OCI-LY1 (cell line): ENCODE data around the gene MT1A.
"Not testable (repeated sequence)": the region's sequence is repeated elsewhere in the genome, so short reads cannot be mapped to it uniquely, and the experiment has no call there.

Source experiments
- H2AFZ ChIP-seq: fragments of 200-600 bp; sonication (generic), shearing (Covaris generic); 2 replicates; pipeline ENCODE4 v1.6.0; 2014; ENCODE audit warnings: antibody characterized with exemption, mild to moderate bottlenecking, low read length
- H3F3A ChIP-seq: fragments of 200-600 bp; sonication (generic), shearing (Covaris generic); 2 replicates; pipeline ENCODE4 v1.6.0; 2014; ENCODE audit warnings: mild to moderate bottlenecking, antibody characterized with exemption, low read length, moderate library complexity; ENCODE audit not compliant: insufficient read depth
- H3K27ac ChIP-seq: fragments of 200-600 bp; sonication (generic); 2 replicates; pipeline ENCODE4 v1.5.1; 2014; ENCODE audit warnings: low read length, mixed run types, mild to moderate bottlenecking, low read depth; ENCODE audit not compliant: poor library complexity, severe bottlenecking
- H3K27me3 ChIP-seq: fragments of 200-600 bp; sonication (generic); 2 replicates; pipeline ENCODE4 v1.6.0; 2014; ENCODE audit warnings: antibody characterized with exemption, mild to moderate bottlenecking, low read length, moderate library complexity; ENCODE audit not compliant: insufficient read depth
- H3K36me3 ChIP-seq: fragments of 200-600 bp; sonication (generic); 2 replicates; pipeline ENCODE4 v1.6.1; 2014; ENCODE audit warnings: mild to moderate bottlenecking, antibody characterized with exemption, low read length, moderate library complexity, mixed read lengths; ENCODE audit not compliant: insufficient read depth
- H3K4me1 ChIP-seq: fragments of 200-600 bp; sonication (generic); 2 replicates; pipeline ENCODE4 v1.5.1; 2014; ENCODE audit warnings: mild to moderate bottlenecking, low read length, moderate library complexity; ENCODE audit not compliant: insufficient read depth, severe bottlenecking
- H3K4me2 ChIP-seq: fragments of 200-600 bp; sonication (generic), shearing (Covaris generic); 2 replicates; pipeline ENCODE4 v1.6.1; 2014; ENCODE audit warnings: low read length
- H3K4me3 ChIP-seq: fragments of 200-600 bp; sonication (generic); 2 replicates; pipeline ENCODE4 v1.5.1; 2014; ENCODE audit warnings: low read length, low read depth, mild to moderate bottlenecking, mixed read lengths; ENCODE audit not compliant: poor library complexity, severe bottlenecking
- H3K79me2 ChIP-seq: fragments of 200-600 bp; shearing (Covaris generic); 2 replicates; pipeline ENCODE4 v1.6.1; 2016; ENCODE audit warnings: mixed run types, low read length, mixed read lengths; ENCODE audit not compliant: insufficient read depth
- H3K9ac ChIP-seq: fragments of 200-600 bp; sonication (generic), shearing (Covaris generic); 2 replicates; pipeline ENCODE4 v1.6.1; 2014; ENCODE audit warnings: mild to moderate bottlenecking, low read length, mixed read lengths
- H3K9me2 ChIP-seq: fragments of 200-600 bp; sonication (generic), shearing (Covaris generic); 2 replicates; pipeline ENCODE4 v1.6.1; 2014; ENCODE audit warnings: low read depth, mild to moderate bottlenecking, low read length, mixed read lengths
- H3K9me3 ChIP-seq: fragments of 200-600 bp; shearing (Covaris generic); 2 replicates; pipeline ENCODE4 v1.6.1; 2014; ENCODE audit warnings: low read length, mixed read lengths
- H4K20me1 ChIP-seq: fragments of 200-600 bp; sonication (generic), shearing (Covaris generic); 2 replicates; pipeline ENCODE4 v1.6.0; 2016; ENCODE audit warnings: mild to moderate bottlenecking, low read length; ENCODE audit not compliant: insufficient read depth
- EZH2 ChIP-seq: fragments of 200-600 bp; sonication (generic), shearing (Covaris generic); IDR thresholded peaks from 2 replicates; pipeline ENCODE4 v1.8.0; 2017; ENCODE audit warnings: borderline replicate concordance, mixed run types, mild to moderate bottlenecking, antibody characterized with exemption, low read length, moderate library complexity, mixed read lengths
- TF ChIP-seq, protein P1 (sequence below): fragments of 200-600 bp; sonication (generic), shearing (Covaris generic); IDR thresholded peaks from 2 replicates; pipeline ENCODE4 v1.5.1; 2017; ENCODE audit warnings: mild to moderate bottlenecking, antibody characterized with exemption, low read length, moderate library complexity, mixed read lengths

Gene MT1A

GRCh38 chr16:56669005-56669839, 30.8 kb downstream of the MT1A start, which contains the start of gene MT1H:
Gene MT1H, plus strand, starts transcription at chr16:56669814. Its CDS starts 71 bp downstream, at chr16:56669885.
- Histone ChIP-seq H3K4me1 (no peaks in the 10 kb centered on the region), H3K27me3 (peaks cover 6% of the 10 kb centered on the region; the same call in 1 of the 2 replicates), H3K36me3 (no peaks in the 10 kb centered on the region), H3K9ac (no peak within 1 kb of the TSS), H3F3A (no peaks in the 10 kb centered on the region), H2AFZ (no peak within 1 kb of the TSS), H3K9me3 (no peaks in the 10 kb centered on the region), H3K4me2 (no peak within 1 kb of the TSS), H3K4me3 (no peak within 1 kb of the TSS), H3K27ac (no peak within 1 kb of the TSS), H3K9me2 (no peaks in the 10 kb centered on the region), H4K20me1 (no peaks in the 10 kb centered on the region), H3K79me2 (no peaks in the 10 kb centered on the region)
- TF ChIP-seq EZH2 = no peak
- TF ChIP-seq, protein P1, sequence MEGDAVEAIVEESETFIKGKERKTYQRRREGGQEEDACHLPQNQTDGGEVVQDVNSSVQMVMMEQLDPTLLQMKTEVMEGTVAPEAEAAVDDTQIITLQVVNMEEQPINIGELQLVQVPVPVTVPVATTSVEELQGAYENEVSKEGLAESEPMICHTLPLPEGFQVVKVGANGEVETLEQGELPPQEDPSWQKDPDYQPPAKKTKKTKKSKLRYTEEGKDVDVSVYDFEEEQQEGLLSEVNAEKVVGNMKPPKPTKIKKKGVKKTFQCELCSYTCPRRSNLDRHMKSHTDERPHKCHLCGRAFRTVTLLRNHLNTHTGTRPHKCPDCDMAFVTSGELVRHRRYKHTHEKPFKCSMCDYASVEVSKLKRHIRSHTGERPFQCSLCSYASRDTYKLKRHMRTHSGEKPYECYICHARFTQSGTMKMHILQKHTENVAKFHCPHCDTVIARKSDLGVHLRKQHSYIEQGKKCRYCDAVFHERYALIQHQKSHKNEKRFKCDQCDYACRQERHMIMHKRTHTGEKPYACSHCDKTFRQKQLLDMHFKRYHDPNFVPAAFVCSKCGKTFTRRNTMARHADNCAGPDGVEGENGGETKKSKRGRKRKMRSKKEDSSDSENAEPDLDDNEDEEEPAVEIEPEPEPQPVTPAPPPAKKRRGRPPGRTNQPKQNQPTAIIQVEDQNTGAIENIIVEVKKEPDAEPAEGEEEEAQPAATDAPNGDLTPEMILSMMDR = no peak

- Histone ChIP-seq H3K79me2 (no peaks in the 10 kb centered on the region), H3K4me2 (no peak overlapping the region), H4K20me1 (no peaks in the 10 kb centered on the region), H3K36me3 (no peaks in the 10 kb centered on the region), H3K9ac (no peak overlapping the region), H3K27me3 (no peaks in the 10 kb centered on the region; the same call in 1 of the 2 replicates), H3K27ac (no peak overlapping the region), H3K9me2 (no peaks in the 10 kb centered on the region), H3K4me3 (no peak overlapping the region), H3F3A (no peaks in the 10 kb centered on the region), H3K4me1 (no peaks in the 10 kb centered on the region), H2AFZ (no peak overlapping the region), H3K9me3 (no peaks in the 10 kb centered on the region)
- TF ChIP-seq, protein P1 = no peak
- TF ChIP-seq EZH2 = no peak
Measured at GRCh38 chr16:56669840-56670619, 31.6 kb downstream of the MT1A start.

GRCh38 chr16:56670620-56670934, 32.1 kb downstream of the MT1A start:
- Histone ChIP-seq H3K9ac (no peak overlapping the region), H3K36me3 (no peaks in the 10 kb centered on the region), H3K9me3 (no peaks in the 10 kb centered on the region), H3K27me3 (no peaks in the 10 kb centered on the region; the same call in 1 of the 2 replicates), H2AFZ (no peak overlapping the region), H3K79me2 (no peaks in the 10 kb centered on the region), H4K20me1 (no peaks in the 10 kb centered on the region), H3F3A (no peaks in the 10 kb centered on the region), H3K4me3 (no peak overlapping the region), H3K9me2 (no peaks in the 10 kb centered on the region), H3K4me1 (no peaks in the 10 kb centered on the region), H3K4me2 (no peak overlapping the region), H3K27ac (no peak overlapping the region)
- TF ChIP-seq EZH2 = no peak
- TF ChIP-seq, protein P1 = no peak

DNA sequence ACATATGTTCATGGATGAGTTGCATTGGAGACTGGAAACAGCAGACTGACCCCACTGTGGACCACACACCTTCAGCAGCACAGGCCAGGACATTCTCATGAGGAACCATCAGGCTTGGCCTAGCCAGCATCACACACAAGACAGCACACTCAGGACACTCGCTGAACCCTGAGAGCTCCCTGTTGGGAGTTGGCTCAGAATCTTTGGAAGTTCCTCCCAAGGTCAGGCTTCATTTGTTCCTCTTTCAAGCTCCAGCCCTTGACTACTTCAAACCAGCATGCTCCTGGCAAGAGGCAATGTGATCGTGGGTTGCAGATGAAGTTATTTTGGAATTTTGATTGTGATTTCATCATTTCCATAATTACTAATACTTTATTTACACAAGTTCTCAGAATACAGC, 33.2 kb downstream of the MT1A start:
- not testable (repeated sequence) for H3K9ac ChIP-seq, H3K36me3 ChIP-seq, H3K27me3 ChIP-seq, H3K27ac ChIP-seq, H2AFZ ChIP-seq, H3K4me1 ChIP-seq, H3K79me2 ChIP-seq, H3K9me3 ChIP-seq, H3K9me2 ChIP-seq, H3K4me3 ChIP-seq, H3K4me2 ChIP-seq, H4K20me1 ChIP-seq, H3F3A ChIP-seq

- H3K36me3 ChIP-seq, H3K9ac ChIP-seq, H3F3A ChIP-seq, H3K27ac ChIP-seq, H3K9me2 ChIP-seq, H3K4me3 ChIP-seq, H2AFZ ChIP-seq, H3K4me1 ChIP-seq, H3K9me3 ChIP-seq, H4K20me1 ChIP-seq, H3K4me2 ChIP-seq, H3K27me3 ChIP-seq, H3K79me2 ChIP-seq: not testable (repeated sequence)
Measured at GRCh38 chr16:56672171-56672570, 33.7 kb downstream of the MT1A start.
